GM19397 (cell line): ENCODE data around the gene VSIG8.
A peak's percentile ranks its signal among the peaks of the same experiment; 100 is the strongest.

Source experiments
- ATAC-seq: cut with Tn5 transposase; IDR thresholded peaks from one replicate; pipeline ENCODE4 v1.9.1; 2021; ENCODE audit warnings: mild to moderate bottlenecking, moderate library complexity; ENCODE audit not compliant: unreplicated experiment

The VSIG8 gene

DNA sequence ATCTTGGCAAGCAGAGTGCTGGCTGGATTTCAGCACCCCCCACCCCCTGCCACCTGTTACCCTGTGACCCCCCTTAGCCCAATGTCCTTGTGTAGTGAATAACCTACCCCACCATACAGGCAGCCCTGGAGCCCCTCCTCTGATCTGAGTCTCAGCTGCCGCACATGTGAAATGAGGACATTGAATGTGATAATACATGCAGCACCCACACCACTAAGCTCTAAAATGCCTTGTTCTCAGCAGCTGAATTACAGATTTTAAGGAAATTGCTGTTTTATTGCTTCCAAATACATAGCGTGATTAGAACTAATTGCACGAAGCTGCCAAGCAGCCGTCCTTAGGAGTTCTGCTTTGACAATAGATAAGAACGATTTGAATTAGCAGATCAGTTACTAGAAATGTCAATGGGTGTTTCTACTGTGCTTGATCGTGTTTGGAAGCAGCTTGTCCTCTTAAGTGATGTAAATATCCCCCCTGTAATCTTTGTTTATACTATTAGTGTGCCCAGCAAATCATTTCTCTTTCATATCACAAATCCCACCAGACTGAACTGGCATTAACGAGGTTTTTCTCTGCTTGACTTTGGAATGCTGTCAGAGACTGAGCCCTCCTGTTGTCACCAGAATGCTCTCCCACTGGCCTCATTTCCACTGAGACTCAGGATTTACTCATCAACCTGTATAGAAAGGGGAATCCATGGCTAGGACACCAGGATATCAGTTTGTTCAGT is 30.9 kb downstream of the VSIG8 start:
- ATAC-seq, result no peak

DNA sequence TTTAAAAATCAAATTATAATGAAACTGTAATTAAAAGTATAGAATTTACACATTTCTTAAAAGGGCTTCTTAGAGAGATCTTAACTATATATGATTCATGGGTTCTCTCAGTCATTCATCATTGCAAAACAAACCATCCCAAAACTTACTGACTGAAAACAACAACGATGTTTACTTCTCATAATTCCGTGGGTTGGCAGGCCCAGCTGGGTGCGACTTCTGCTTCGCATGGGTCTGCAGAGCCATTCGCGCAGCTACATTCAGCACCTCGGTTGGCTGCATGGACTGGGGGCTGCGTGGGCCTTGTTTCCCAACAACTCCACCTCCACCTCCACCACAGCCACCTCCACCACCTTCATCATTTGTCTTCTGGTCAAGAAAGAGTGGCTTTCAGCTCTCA is 31.7 kb downstream of the VSIG8 start:
- no peak for ATAC-seq

DNA sequence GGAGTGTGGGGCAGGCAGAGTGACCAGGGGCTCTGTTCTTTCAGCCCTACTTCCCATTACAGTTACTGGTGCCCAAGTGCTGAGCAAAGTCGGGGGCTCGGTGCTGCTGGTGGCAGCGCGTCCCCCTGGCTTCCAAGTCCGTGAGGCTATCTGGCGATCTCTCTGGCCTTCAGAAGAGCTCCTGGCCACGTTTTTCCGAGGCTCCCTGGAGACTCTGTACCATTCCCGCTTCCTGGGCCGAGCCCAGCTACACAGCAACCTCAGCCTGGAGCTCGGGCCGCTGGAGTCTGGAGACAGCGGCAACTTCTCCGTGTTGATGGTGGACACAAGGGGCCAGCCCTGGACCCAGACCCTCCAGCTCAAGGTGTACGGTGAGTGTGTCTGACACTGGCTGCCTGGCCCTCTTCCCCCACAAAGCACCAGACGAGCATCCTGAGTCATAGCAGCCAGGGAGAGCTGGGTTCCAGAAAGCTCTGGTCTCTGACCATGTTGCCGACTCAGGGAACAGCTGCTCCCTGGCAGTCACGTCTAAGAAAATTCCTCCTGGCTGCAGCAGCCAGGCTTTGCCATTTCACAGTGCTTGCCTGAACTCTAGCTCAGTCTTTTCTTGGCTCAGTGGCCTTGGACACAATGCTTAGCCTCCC is 32.5 kb downstream of the VSIG8 start:
- ATAC-seq, result no peak

DNA sequence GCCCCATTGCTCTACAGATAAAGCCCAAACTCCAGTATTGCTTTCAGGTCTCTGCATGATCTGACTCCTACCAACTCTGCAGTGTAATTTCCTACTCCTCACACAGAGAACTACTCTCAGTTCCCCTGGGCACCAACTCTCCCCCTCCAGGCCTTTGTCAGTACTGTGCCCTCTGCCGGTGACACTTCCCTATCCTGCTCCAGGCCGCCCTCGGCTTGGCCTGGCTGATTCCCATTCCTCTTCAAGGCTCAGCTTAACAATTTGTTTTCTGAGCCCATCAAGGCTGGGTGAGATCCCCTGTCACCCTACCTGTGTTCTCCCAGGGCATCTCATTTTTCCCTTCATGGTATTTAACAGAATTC is 33.2 kb downstream of the VSIG8 start:
- ATAC-seq, result peak; percentile 44

DNA sequence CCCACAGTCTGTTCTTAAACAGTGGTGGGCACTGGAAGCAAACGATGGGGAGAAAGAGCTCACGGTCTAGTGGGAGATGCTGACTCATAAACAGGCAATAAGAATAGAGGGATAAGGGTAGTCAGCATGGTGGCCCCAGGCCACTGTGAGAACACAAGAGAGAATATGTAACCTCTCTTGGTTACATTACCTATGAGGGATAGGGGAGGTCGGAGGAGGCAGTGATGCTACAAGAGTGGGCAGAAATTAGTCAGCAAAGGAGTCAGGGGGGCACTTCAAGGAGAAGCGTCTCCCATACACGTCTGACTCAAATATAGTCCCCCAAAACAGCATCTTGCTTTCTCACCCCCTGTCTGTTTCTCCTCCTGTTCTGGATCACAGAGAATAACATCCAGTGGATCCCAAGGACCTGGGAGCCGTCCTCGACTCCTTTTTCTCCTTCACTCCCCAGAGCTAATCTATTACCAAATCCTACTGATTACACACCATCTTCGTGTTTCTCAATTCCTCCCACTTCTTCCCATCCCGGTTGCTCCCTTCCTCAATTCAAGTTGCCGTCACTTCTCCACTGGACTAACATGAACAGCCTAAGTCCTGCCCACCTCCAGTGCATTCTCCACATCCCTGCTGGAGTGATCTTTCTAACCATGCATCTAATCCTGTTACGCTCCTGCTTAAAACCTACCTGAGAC is 33.7 kb downstream of the VSIG8 start:
- no peak for ATAC-seq

DNA sequence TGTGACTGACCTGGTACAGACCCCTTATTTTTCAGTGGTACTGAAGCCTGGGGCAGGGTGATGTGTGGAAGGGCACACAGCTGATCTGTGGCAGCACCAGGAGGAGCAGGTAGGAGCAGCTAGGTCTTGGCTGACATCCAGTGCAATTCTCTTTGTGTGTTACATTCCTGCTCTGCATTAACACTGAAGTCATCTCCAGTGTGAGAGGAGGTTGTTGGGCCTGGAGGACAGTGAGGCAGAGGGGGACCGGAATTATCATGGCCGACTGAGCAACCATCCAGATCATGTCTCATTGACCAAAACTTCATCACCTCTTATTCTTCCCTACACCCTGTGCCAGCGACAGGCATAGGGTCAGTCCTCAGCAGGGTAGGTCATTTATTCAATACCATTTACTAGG is 34.3 kb downstream of the VSIG8 start:
- ATAC-seq, result no peak

DNA sequence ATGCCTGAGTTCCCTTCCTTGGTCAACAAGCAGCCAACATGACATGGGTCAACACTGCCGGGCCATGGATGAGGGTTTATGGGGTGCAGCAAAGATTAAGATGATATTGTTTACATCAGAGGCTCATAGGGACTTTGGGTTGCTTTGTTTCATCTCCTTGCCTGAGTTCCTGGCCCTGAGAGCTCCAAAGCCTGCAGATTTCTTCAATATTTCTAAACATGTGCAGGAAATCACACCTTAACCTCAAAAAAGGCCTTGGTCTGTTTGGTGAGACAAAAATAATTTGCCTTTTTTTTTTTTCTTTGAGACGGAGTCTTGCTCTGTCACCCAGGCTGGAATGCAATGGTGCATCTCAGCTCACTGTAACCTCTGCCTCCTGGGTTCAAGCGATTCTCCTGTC is 34.9 kb downstream of the VSIG8 start:
- ATAC-seq, result no peak

DNA sequence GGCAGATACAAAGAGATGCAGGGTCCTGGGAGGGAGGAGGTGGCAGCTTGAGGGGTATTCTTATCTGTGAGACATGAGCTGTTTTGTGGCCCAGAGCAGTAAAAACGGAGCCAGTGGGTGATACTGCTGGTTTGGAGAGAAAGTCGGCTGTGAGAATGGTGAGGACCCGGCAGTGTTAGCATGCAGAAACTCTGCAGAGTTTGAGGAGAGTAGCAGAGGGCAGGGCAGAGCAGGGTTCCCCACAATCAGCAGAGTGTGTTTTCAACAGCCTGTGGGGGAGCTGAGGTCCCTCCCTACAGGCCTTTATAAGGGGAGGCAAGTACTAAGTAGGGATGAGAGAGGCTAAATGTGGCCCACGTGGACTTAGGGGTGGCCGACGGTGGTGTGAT is 35.4 kb downstream of the VSIG8 start:
- no peak for ATAC-seq

DNA sequence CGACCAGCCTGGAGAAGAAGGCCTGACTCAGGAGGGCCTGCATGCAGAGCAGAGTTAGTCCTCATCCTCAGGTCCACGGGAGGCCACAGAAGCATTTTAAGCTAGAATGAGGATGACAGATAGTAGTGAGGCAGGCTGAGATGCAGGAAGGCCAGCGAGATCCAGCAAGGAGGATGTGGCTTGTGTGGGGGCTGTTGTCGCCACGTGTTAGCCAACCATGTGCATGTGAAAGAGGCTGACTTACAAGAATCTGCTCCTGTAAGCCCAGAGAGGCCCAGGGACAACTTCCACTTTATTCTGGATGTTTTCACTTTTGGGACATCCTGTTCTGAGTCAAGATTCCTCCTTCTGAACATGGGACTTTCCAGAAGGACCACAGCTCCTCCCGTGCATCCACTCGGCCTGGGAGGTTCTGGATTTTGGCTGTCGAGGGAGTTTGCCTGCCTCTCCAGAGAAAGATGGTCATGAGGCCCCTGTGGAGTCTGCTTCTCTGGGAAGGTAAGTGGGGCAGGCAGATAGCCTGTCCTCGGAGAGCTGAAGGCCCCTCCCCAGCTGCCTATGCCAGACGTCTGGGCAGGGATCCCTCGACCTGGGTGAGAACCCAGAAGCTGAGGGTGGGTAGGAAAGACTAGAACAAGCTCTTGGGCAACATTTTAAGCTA is 35.9 kb downstream of the VSIG8 start, which contains the start of gene SLAMF8:
SLAMF8 (plus strand) TSS at position 433 of the 661 bp plus-strand sequence; CDS start at position 459, 26 bp downstream.
- no peak for ATAC-seq

DNA sequence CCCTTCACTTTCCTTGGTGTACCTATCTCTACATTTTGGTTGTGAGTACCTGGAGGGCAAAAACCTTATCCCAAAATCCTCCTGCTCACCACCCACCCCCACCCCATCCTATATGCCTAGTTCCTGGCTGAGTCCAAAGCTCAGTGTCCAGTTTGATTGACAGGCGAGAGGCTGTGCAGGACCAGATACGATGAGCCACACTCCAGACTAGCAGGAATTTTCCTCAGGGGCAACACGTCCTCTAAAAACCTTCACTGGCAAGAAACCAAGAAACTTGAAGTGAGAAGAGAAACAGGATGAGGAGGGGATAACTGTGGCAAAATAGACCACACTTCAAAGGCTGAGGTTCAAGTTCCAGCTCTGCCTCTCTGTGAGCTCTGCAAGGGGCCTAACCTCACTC is 36.9 kb downstream of the VSIG8 start:
- no peak for ATAC-seq

DNA sequence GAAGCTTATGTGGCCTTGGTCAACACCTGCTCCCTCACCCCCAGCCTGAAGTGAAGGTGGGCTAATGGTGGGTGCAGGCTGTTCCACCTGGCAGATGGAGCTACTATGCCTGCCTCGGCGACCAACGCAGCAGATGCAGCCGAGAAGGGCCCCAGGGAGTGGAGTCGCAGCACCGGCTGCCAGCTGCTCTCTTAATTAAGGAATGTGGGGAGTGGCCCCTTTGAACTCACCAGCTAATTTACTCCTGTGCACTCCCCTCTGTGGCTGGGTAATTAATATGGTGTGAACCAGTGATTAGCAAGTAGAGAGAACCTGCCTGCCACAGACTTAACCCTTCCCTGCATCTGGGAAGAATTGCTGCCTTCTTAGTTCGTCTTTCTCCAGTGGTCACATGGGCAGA is 39.1 kb downstream of the VSIG8 start:
- ATAC-seq, result no peak

DNA sequence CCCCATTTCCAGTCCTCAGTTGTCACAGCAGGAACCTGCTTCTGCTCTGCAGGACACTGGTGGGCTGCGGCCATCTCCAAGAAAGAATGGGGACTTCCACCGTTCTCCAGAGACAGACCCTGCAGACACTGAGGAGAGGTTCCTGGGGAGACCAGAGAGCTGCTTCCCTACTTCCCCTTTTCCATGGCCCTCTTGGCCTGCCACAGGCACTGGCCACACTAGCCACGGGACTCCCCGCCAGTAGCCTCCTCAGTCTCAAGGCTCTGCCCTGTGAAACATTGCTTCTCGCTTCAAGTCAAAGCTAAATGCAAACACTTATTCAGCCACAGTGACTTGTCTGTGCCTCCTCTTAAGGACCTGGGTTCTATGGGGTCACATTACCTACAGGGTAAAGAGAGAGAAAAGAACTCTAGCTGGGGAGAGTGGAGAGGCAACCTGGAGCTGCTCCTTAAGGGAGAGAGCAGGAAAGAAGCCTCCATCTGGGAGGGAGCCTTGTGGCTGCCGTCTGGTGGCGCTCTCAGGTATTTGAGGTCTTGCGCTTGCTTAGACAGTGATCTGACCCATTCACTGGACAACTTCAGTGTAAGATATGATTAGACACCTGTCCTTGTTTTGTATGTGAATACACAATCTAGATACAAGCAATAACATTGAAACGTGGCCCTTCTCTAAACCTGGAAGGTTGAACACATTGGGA is 41.1 kb downstream of the VSIG8 start:
- no peak for ATAC-seq

DNA sequence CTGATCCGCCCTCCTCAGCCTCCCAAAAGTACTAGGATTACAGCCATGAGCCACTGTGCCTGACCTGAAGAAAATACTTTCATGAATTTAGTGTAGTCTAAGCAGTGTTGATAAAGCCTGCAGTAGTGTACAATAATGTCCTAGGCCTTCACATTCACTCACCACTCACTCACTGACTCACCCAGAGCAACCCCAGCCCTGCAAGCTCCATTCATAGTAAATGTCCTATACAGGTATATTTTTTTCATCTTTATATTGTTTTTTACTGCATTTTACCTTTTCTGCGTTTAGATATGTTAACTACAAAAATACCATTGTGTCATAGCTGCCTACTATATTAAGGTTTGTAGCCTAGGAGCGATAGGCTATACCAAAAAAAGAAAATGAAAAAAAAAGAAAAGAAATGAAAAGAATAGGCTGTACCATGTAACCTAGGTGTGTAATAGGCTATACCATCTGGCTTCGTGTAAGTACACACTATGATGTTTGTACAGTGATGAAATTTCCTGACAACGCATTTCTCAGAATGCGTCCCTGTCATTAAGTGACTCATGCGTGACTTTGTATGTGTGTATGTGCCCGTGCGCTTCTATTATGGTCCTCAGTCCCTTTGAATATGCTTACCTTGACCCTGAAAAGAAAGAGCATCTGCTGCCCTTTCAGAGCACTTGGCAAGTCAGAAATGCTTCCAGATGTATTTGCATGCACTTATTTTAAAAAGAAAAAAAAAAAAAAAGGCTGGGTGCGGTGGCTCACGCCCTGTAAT is 45.0 kb downstream of the VSIG8 start:
- no peak for ATAC-seq

DNA sequence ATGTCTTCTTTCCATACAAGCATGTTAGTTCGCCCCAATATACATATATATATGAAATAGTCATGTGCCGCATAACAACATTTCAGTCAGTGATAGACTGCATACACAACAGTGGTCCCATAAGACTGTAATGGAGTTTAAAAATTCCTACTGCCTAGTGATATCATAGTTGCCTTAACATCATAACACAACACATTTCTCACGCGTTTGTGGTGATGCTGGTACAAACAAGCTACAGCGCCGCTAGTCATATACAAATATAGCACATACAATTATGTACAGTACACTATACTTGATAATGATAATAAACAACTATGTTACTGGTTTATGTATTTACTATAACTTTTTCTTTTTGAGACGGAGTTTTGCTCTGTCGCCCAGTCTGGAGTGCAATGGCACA is 46.5 kb downstream of the VSIG8 start:
- no peak for ATAC-seq

DNA sequence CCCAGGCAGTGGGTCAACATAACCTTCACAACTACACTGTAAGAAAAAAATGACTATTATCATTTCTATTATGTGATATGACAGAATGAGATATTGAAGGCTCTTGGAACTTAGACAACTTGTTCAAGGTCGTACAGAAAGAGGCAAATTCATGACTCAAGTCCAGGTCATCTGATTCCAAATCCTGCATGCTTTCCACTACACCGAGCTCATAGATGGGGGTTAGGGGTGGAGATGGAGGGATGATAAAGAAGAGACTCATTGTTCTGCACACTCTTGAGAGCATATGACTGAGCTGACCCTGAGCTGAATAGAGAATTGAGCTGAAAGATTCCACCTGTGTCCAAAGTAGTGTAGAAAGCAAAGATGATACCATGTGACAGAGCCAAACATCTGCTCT is 57.5 kb downstream of the VSIG8 start:
- no peak for ATAC-seq
